Stimulated activated CD4-positive, alpha-beta T cell treated with anti-CD3 and anti-CD28 coated beads, Interleukin-4, amount 100 ng/mL, for 48 hours (primary cell): ENCODE data around the gene PDLIM5.
"Not testable (repeated sequence)": the region's sequence is repeated elsewhere in the genome, so short reads cannot be mapped to it uniquely, and the experiment has no call there.

Experiments used
- DNase-seq, 2 donors: peaks; one replicate each; pipeline ENCODE4 v3.0.0-alpha.2; 2020; ENCODE audit warnings: low read depth in 2 of 2

PDLIM5 gene

GRCh38 chr4:94491322-94491721 is 39.6 kb downstream of the PDLIM5 start:
- DNase-seq: no peak

- DNase-seq: no peak
These were observed 43.7 kb downstream of the PDLIM5 start for GRCh38 chr4:94495408-94495807.

- no peak for DNase-seq
These were observed 45.9 kb downstream of the PDLIM5 start for GRCh38 chr4:94497690-94498089.

GRCh38 chr4:94498502-94498901 is 46.8 kb downstream of the PDLIM5 start:
- DNase-seq: no peak

- DNase-seq: no peak
These were observed 48.9 kb downstream of the PDLIM5 start for GRCh38 chr4:94500685-94501084.

- DNase-seq: no peak
These were observed 52.8 kb downstream of the PDLIM5 start for GRCh38 chr4:94504545-94504944.

GRCh38 chr4:94506822-94507221 is 55.1 kb downstream of the PDLIM5 start:
- no peak for DNase-seq

- DNase-seq: no peak
These were observed 55.5 kb downstream of the PDLIM5 start for GRCh38 chr4:94507281-94507680.

GRCh38 chr4:94507708-94508107 is 56.0 kb downstream of the PDLIM5 start:
- no peak for DNase-seq

- DNase-seq: no peak
These were observed 56.6 kb downstream of the PDLIM5 start for GRCh38 chr4:94508296-94508695.

GRCh38 chr4:94508806-94509205 is 57.1 kb downstream of the PDLIM5 start:
- DNase-seq: no peak

- no peak for DNase-seq
These were observed 59.8 kb downstream of the PDLIM5 start for GRCh38 chr4:94511591-94511990.

GRCh38 chr4:94513532-94513931 is 61.8 kb downstream of the PDLIM5 start:
- not testable (repeated sequence) for DNase-seq

- DNase-seq: no peak
These were observed 63.6 kb downstream of the PDLIM5 start for GRCh38 chr4:94515365-94515764.

GRCh38 chr4:94516067-94516466 is 64.3 kb downstream of the PDLIM5 start:
- no peak for DNase-seq

GRCh38 chr4:94516999-94517398 is 65.3 kb downstream of the PDLIM5 start:
- DNase-seq: no peak

GRCh38 chr4:94517492-94517891 is 65.8 kb downstream of the PDLIM5 start:
- DNase-seq: no peak

GRCh38 chr4:94519019-94519418 is 67.3 kb downstream of the PDLIM5 start:
- DNase-seq: no peak

- no peak for DNase-seq
These were observed 68.4 kb downstream of the PDLIM5 start for GRCh38 chr4:94519925-94520789.

GRCh38 chr4:94523033-94523580 is 71.4 kb downstream of the PDLIM5 start:
- DNase-seq: no peak

GRCh38 chr4:94523617-94524016 is 71.9 kb downstream of the PDLIM5 start:
- DNase-seq: no peak

- no peak for DNase-seq
These were observed 74.4 kb downstream of the PDLIM5 start for GRCh38 chr4:94525993-94526728.
